GM21825 (cell line): ENCODE results near the gene THBS3.
"Not testable (repeated sequence)": the region's sequence is repeated elsewhere in the genome, so short reads cannot be mapped to it uniquely, and the experiment has no call there.

Source experiments
- ATAC-seq: cut with Tn5 transposase; IDR thresholded peaks from one replicate; pipeline ENCODE4 v1.9.1; 2021; ENCODE audit warnings: mild to moderate bottlenecking, moderate library complexity; ENCODE audit not compliant: unreplicated experiment

THBS3 gene

DNA sequence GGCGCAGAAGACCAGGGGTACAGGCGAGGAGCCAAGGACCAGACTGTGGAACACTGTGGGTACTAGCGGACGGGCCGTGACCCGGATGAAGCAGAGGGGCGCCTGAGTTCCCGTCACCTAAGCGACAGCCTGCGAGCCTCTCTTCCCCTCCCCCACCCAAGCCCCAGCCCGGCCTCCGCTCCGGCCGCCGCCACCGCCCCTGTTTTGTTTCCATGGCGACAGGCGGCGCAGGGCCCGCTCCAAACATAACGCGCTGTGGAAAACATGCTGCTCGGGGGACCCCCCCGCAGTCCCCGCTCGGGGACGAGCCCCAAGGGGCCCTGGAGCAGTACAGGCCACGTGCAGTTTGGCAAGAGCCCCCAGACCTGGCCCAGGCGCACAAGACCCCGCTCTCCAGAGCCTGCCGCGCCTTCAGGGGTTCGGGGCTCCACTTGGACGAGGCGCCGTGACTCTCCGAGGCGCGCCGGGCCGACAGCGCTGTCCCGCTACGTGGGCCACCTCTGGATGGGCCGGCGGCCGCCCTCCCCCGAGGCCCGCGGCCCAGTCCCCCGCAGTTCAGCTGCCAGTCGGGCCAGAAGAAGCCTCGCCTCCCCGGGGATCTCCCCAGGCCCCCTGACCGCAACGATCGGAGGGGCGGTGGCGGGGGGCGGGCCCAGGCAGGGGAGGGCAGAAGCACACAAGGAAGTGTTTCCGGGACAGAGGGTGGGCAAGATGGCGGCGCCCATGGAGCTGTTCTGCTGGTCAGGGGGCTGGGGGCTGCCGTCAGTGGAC, 1.0 kb upstream of the THBS3 start, which contains the start of gene MTX1:
MTX1 (plus strand) TSS at position 155 of the 771 bp plus-strand sequence; CDS start at position 265, 110 bp downstream.
- ATAC-seq: peak; percentile 57

DNA sequence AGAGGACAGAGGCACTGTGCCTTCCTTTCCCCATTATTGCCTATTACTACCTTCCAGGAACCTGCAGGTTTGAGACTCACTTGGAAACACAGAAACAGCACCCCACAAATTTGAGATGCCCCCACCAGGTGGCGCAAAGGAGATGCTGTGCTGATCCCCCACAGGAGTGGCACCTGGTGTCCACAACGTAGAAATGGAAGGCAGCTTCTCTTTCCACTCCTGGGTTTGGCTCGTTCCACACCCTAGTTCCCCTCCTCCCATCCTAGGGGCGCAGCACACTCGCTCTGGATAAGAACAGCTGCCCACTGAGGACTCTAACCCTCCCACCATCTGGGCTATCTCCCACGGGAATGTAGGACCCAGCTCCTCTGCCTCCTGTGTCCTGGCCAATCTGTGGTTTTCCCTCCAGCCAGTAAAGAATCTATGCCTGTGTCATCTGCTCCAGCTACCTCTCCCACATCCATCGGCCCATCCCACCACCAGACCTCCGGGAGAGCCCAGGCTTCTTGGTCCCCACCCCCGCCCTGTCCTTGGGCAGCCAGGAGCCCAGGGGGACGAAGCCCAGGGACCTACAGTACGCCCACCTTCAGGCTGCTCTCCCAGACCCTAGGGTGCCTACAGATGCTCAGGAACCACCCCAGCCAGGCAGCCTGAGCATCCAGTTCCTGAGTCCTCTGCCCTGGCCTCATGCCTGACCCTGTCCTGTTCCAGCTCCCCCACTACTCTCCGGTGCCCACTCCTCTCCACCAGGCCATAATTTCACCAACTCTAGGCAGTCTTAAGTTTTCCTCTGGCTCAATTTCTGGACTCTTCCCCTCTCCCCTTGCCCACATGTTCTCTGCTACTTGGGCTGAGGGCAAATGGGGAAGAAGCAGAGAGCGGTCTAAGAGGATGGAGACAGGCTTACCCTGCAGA, 549 bp downstream of the THBS3 start:
- no peak for ATAC-seq

DNA sequence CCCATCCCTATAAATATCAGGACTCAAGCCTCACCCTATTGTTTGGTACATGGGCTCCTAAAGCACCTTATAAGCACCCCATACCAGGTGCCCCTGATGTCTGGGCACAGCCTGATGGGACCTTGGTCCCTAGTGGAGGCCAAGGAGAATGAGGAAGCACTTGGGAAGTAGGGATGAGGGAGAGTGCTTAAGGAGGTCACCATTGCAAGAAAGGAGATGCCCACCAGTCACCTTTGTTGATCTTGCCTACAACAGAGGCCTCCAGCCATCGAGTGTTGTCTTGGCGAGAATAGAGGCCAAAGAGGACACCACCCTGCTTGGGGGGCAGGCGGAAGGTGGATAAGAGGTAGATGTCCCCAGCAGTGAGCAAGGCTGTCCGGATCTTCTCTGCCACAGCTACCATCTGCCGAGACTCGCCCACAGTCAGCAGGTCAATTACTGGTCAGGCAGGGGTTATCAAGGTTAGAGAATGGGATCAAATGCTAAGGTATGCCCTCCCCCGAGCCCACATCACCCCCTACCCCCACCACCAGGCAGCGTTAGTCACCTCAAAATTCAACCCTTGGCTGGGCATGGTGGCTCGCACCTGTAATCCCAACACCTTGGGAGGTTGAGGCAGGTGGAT, 1.6 kb downstream of the THBS3 start:
- no peak for ATAC-seq

DNA sequence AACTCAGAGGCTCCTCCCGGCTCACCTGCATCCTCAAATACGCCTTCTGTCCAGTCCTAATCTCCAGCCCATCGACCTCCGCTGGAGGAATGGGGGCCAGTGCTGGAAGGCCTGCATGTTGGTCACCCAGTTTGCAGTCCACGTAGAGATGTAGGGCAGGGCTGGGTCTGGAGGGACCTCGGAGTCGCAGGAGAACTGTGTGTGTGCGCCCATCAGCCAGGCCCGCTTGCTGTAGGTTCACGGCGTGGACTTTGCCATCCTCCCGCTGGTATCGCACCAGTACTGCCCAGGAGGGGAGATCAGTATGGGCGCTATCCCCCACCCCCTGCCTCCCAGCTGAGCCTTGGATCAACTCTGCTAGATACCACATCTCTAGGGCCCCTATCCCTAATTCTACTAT, 2.7 kb downstream of the THBS3 start:
- ATAC-seq: no peak

DNA sequence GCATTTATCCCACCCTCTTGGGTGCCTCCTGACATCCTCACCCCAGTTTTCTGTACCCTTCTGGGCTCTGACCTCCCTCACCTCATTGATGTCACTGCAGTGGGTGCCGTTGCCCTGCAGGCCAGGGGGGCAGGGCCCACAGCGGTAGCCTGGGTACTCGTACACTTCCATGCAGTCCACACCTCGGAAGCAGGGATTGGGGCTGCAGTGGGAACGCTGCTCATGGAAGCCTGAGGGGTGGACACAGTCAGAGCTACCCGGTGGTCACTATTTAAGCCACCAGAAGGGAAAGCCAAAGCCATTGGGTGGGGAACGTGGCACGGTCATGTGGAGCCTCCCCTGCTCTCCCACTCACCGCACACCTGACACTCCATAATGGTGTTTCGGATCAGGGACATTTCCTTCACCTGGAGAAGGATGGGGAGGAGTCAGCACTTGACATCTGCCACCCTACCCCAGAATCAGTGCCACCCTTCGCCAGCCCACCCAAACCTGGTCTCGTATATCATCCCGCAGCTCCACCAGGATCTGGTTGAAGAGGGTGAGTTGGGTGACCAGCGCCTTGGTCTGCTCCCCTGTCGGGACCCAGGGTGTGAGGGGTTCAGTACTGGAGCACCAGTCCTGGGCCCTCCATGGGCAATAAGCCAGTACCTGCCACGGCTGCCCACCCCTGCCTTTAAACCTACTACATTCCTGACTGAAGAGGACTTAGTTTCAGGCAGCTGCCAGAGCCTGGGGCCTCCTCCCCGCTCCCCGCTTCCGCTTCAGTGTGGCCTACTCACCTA, 4.8 kb downstream of the THBS3 start:
- ATAC-seq: no peak

DNA sequence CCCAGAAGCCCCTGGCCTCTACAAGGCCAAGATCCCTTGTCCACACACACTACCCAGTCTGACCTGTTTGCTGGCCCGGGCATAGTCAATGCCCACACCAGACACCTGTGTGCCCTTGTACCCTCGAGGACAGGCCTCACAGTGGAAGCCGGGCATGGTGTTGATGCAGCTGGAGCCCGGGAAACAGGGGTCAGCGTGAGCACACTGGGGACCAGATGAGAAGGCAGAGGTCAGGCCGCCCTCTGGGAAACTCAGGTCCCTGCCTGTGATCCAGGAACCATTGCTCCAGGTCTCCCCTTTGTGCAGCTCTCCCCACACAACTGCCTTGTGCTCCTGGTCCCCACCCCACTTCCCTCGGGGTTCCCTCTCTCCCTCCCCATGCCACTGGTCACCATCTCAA, 5.5 kb downstream of the THBS3 start:
- ATAC-seq: no peak

DNA sequence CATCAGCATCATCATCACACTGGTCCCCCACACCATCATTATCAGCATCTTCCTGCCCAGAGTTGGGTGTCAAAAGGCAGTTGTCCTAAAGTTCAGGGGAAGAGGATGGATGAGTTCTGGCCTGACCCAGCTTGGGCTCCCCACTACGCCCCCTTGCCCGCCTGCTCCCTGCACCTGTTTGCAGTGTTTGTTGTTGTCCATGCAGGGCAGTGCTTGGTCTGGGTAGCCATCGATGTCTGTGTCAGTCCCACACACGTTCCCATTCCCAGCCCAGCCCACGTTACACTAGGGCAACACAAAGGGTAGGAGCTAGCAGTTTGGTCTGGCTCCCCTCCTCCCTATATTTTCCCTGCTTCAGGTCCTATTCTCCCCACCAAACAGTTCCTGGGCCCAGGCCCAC, 6.8 kb downstream of the THBS3 start:
- ATAC-seq: no peak

DNA sequence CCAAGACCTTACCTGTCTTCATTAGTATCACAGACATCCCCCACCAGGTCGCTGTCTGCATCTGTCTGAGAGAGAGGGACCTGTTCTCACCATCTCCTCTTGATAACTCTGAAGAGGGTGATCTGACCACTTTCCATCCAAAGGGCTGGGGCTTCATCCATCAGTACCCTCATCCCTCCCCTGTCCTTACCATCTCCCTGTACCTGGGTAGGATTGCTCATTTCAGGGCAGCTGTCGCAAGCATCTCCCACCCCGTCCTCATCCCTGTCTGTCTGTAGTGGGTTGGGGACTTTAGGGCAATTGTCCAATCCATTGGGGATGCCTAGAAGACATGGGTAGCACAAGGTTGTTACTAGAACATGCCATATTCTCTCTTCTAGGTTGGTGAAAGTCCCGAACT, 7.9 kb downstream of the THBS3 start:
- no peak for ATAC-seq

DNA sequence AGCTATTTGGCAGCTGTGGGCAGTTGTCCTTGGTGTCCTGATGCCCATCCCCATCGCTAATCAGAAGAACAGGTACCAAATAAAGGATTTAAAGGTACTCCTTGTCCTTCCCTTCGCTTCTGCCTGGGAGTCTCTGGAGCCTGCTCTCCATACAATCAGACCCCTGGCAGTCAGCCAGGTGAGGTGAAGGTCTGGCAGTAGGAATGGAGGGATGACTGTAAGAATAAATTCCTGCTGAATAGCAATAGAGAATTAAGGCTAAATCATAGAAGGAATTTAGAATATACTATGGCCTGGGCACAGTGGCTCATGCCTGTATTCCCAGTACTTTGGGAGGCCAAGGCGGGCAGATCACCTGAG, 9.2 kb downstream of the THBS3 start:
- ATAC-seq: no peak

DNA sequence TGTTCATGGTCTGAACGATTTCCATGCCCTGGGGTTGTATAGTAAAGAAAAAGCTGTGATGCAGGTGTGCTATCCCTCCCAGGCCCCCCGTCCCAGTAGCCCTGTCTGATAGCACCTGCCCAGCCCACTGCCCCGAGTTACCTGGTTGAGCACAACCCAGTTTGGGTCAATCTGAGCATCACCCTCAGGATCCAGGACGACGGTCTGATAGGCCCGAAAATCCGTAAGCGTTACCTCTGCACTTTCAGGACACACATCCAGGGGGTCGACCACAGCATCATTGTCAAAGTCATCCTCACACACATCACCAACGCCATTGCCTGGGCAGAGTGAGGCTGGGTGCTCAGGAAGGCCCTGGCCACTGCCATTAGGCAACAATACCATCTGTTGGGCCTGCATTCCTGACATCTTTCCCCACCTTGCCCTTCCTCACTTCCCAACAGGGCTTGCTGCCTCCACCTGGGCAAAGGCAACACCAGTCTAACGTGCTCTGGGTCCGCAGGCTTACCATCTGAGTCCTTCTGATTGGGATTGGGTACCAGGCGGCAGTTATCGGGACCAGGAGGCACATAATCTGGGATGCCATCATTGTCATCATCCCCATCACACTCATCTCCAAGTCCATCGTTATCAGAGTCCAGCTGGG, 9.7 kb downstream of the THBS3 start:
- no peak for ATAC-seq

DNA sequence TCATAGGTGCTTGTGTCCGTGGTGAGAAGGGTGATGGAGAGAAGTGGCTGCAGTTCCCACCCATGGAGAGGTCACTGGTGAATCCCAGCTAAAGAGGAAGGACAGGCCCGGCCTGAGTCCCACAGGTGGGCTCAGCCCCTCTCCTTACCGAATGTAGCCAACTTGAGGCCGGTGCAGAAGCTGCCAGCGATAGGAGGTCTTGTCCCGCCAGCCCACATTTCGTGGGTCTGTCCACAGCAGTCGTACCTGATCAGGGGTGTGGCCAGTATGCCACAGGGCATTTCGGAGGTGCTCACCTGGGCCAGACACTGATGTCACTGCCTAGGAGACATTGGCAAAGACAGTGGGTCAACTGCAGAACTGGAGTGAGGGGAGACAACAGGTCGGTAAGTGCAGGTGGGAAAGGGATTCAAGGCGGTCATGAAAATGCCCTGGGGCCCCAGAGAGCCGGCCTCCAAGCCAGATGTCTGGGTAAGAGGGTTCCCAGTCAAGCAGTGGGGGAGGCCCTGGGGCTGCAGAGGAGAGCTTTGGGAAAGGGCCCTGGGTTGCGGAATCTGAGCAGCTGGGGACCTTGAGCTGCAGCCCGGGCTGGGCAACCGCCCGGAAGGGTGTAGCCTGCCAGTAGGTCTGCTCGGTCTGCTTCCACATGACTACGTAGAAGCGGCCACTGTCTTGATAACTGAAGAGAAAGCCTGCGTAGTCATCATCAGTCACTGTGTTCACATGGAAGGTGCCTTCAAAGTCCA, 10.6 kb downstream of the THBS3 start:
- no peak for ATAC-seq

DNA sequence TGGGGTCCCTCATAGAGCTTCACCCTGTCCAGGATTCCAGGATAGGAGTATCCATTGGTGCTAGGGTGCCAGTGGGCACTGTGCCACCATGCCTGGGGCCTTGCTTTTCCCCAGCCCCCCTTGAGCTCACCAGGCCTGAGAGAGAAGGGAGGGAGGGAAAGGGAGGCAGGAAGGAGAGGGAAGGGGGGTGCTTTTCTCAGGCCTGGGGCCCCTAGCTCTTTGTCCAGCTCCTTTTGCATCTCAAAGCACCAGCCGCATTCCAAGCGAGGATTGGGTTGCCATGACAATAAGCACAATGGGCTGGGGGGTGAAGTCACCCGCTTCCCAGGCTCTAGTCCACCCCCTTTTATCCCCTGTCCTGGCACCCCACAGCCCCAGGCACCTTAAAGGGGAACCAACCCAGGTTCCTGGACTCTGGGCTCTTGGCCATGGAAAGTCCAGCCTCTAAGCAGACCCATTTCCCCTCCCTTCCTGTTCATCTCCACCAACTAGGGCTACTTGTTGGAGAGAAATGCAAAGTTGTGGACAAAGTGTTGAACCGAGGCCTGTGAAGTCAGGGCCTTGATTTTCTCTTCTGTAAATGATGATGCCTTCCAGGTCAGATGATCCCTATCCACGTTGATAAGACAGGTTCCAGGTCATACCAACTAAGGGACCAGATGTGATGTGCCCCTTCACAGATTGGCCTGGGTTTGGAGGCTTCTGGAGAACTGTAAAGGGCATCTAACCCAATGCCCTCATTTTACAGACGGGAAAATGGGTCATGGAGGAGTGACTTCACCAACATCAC, 11.4 kb downstream of the THBS3 start:
- ATAC-seq: no peak

DNA sequence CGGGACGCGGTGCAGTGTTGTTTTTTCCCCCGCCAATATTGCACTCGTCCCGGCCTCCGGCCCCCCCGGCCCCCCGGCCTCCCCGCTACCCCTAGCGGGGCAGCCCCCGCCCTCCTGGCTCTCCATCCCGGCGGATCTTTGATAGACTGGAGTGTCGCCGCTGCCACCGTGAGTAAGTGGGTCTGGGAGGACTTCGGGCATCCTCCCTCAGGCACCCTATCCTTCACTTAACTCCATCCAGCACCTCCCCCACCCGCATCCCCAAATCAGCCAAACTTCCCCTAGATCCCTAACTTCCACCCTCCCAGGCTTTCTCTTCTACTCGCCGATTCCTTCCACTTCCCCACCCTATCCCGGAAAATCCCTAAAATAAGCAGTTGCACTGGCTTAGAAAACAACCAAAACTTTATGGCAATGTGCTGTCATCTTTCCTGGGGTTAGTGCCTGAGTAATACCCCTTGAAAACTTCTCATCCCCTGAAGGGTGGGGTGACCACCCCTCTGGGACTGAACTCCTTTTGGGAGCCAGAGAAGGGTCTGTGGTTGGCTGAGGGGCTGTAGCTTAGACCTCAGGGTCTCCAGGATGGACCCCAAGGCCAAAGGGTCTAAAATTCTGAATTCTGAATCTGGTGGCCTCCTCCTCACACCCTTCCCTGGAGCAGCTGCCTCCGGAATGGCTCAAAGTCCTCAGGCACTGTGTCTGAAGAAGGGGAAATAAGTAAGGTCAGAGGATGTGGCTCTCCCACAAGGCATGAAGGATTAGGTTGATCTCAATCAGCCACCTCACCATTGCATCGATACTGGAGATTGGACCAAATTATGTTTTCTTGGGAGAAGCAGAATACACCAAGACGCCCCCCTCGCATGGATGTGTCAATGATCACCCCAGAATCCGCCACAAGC, 12.2 kb downstream of the THBS3 start:
- no peak for ATAC-seq

DNA sequence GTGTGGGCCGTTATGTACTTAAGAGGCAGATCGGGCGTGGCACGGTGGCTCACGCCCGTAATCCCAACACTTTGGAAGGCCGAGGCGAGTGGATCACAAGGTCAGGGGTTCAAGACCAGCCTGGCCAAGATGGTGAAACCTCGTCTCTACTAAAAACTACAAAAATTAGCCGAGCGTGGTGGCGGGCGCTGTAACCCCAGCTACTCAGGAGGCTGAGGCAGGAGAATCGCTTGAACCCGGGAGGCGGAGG, 13.8 kb downstream of the THBS3 start:
- ATAC-seq: not testable (repeated sequence)

DNA sequence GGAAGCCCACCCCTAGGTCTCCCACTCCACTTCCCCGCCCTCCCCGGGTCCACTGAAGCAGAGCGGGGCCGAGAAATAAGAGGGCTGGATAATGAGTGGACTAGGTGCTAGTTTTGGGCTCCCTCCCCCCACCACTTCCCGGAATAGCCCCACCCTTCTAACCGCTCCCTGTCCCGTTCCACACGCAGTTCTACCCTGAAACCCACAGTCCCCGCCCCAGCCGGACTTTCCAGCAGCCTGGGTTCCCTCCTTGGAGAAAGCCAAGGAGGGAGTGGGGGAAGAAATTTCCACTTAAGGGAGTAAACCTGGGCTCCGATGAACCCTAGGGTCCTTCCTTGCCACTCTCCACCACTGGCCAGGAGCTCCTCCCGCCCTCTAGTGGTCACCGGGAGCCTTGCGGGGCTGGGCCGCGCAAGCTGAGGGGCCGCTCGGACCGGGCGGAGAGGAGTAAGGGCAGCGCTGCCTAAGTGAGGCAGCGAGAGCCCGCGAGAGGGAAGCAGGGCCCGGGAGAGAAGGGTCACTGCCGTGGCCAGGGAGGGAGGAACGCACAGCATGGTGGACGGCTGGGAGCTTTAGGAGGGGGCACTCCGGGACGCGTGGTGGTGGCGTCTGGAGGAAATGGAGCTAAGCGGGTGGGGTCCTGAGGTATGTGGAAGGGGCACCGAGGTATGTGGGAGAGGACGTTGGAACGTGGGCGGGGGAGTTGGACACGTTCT, 14.3 kb downstream of the THBS3 start:
- ATAC-seq: peak; percentile 50

DNA sequence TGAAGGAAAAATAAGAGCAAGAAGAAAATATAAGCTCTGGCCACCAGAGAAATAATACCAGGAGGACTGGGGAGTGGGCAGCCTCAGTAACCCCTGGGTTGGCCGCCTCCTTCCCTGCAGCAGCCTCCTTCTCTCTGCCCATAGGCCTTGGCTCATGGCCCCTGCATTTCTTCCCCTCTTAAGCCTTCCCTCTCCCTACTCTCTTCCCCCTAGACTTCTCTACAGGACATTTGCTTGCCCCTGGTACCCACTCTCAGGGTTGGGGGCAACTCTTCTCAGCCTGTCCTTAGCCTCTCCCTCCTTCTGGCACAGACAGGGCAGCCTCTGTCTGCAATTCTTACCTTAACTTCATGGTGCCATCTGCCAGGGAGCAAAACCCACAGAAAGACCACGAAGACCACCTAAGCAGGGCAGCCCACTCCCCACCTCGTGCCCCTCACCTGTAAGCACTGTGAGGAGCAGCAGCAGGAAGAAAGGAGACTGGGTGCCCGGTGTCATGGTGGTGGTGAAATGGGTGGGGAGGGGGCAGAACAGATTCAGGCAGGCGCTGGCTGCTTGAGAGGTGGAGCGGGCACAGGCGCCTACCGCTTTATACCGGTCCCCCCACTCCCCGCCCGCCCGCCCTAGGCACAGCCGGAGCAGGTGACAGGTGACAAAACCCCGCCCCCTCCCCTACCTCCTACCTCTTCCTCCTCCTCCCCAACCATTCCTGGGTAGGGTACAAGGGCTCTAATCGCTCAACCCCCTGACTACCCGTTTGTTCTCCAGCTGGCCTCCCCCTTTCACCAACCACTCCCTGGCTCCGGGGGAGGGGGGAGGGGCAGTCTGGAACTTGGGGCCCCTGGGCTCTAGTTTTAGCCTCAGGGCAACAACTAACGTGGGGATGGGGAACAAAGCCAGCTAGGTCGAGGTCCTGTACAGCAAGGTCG, 15.1 kb downstream of the THBS3 start:
- ATAC-seq: no peak
